Heart right ventricle (tissue), 16 donors: ENCODE measurements around the gene ATG4B. TPM values are rescaled to one million over a fixed set of nuclear protein-coding genes. Genes with fewer than 3 reads are reported as not detected.

ENCODE experiments used
- ATAC-seq, 8 donors: fragments of 200-7000 bp; cut with Tn5 transposase; one replicate each; pipeline ENCODE4 v1.9.1; 2020; ENCODE audit warnings: mild to moderate bottlenecking in 8 of 8, moderate library complexity in 8 of 8, moderate number of reproducible peaks in 1 of 8
- DNase-seq, 2 donors: peaks; one replicate each; pipeline ENCODE4 v3.0.0-alpha.2; 2020
- H3K27ac ChIP-seq, 10 donors: fragments of 200-600 bp; sonication (generic) in 2 of 10; one replicate each; pipeline versions ENCODE4 v1.5.0 to v1.8.0; 2020 to 2022; ENCODE audit warnings: mild to moderate bottlenecking in 3 of 10
- H3K27me3 ChIP-seq, 7 donors: fragments of 200-600 bp; one replicate each; pipeline ENCODE4 v1.8.0; 2021 to 2022; ENCODE audit warnings: mild to moderate bottlenecking in 2 of 7
- H3K36me3 ChIP-seq, 9 donors: fragments of 200-600 bp; sonication (generic) in 1 of 9; one replicate each; pipeline versions ENCODE4 v1.5.0 to v1.8.0; 2020 to 2022; ENCODE audit warnings: mild to moderate bottlenecking in 2 of 9
- H3K4me1 ChIP-seq, 9 donors: fragments of 200-600 bp; sonication (generic) in 1 of 9; one replicate each; pipeline versions ENCODE4 v1.5.0 to v1.8.0; 2020 to 2022; ENCODE audit warnings: mild to moderate bottlenecking in 4 of 9
- H3K4me3 ChIP-seq, 10 donors: fragments of 200-600 bp; sonication (generic) in 2 of 10; one replicate each; pipeline versions ENCODE4 v1.5.0 to v1.8.0; 2020 to 2022; ENCODE audit warnings: mild to moderate bottlenecking in 7 of 10, moderate library complexity in 2 of 10
- H3K9me3 ChIP-seq, 11 donors: fragments of 200-600 bp in 10 of 11; sonication (generic) in 2 of 11; one replicate each; pipeline versions ENCODE4 v1.5.0 to v1.8.0; 2013 to 2022; ENCODE audit warnings: mild to moderate bottlenecking in 2 of 11, control low read depth in 1 of 11, moderate library complexity in 1 of 11
- CTCF ChIP-seq, 9 donors: fragments of 200-600 bp; sonication (generic) in 2 of 9; IDR thresholded peaks; one replicate each; pipeline versions ENCODE4 v1.5.0 to v1.8.0; 2021 to 2022; ENCODE audit warnings: antibody characterized with exemption in 9 of 9, mild to moderate bottlenecking in 5 of 9, moderate library complexity in 1 of 9
- WGBS, 2 donors: extraction: QIAGEN DNeasy Blood & Tissue Kit; methylation state at CpG; one replicate each; pipeline ENCODE4 v1.1.7; 2013; ENCODE audit warnings: inconsistent platforms in 1 of 2; 5-methylcytosine and 5-hydroxymethylcytosine counted together
- intact Hi-C, 10 donors: fragments of 100-400 bp; cut with DNase I; formaldehyde crosslinking; loops; one replicate each; pipeline versions ENCODE4 v1.11.1 to v1.14.2; 2022
- polyA plus RNA-seq, 2 donors: library from polyadenylated mRNA; stranded (reverse); fragments of 200-250 nt; gene quantifications; one replicate each; pipeline ENCODE4 v1.2.3, GENCODE V29; 2013
- total RNA-seq, 10 donors: library from RNA; stranded (reverse); fragmentation: NEBNext Ultra II Directional in 3 of 10; extraction: Animal tissue kit (Norgen Biotek cat#: 25700) in 3 of 10; gene quantifications; one replicate each; pipeline versions ENCODE4 v1.2.1 to v1.2.4, GENCODE V29; 2021 to 2023
- donor health status: Arrhythmogenic right ventricular cardiomyopathy.
- donor health status: ischemic (EF 13 %, LVEDD 7.1; RV severe dilation, severe dysfunction).
- donor health status: healthy with polysubstance abuse.
- donor health status: DM: no; HTN: yes; CAD: no.
- donor health status: DM: no; HTN: no; CAD: no.
- donor health status: ischemic (EF 25% LVEDD 6.9; RV normal size, moderate dysfunction).
- donor health status: ischemic (EF 25% LVEDD 5.7; RV mildly dilated, moderate dysfunction).
- donor health status: healthy.
- donor health status: DM: yes; HTN: yes; CAD: no.
- donor health status: Ischemic cardiomyopathy.
- donor health status: ischemic (EF 35%, LVEDD 5.7; RV mildly dilated, moderate dysfunction).
- donor health status: nonischemic (EF 11% LVEDD 7.7; RV severe dilation, severe dysfunction).
- donor health status: DM: yes; HTN: yes; CAD: no.
- donor health status: PGD.
- donor health status: ischemic (EF 29% LVEDD 5.4; RV normal size, mild dysfunction).
- donor health status: nonischemic (EF 23%, LVEDD 6.1; RV moderate dilation, normal function).

ATG4B gene
- total and polyA plus RNA-seq, 12 donors, result 34.7 to 55.7 (median 42.8) TPM

- H3K27me3 ChIP-seq, result no peaks in the 10 kb centered on the region
- H3K9me3 ChIP-seq, result peaks cover 0 to 10% (median 0%) of the 10 kb centered on the region in 11 donors
- no peak overlapping the region for H3K27ac ChIP-seq
- ATAC-seq (no peak), DNase-seq (no peak)
- 96 to 99% methylated on average over 21 of the region's 21 CpGs for WGBS, 2 donors
- H3K4me1 ChIP-seq, result peaks cover 0 to 5% (median 0%) of the 10 kb centered on the region in 9 donors
- TF ChIP-seq CTCF (IDR thresholded peaks at IDR 0.05), result no peak
- peaks cover 0 to 84% (median 24%) of the 10 kb centered on the region in 9 donors for H3K36me3 ChIP-seq
- H3K4me3 ChIP-seq, result no peak overlapping the region
- intact Hi-C loops, result loop anchor here in 1 of 10 donors (10.0 kb wide), 1 partner anchor 152 kb away; no protein-coding TSS in a partner anchor
Observed at GRCh38 chr2:241722896-241723454, 85.5 kb downstream of the ATG4B start.

Other genes starting within 250 kb of the ATG4B start
- 100 to 1,000 TPM in 1 of 10 donors, 10 to 100 TPM in 9; 66.1 to 104 (median 81.9) TPM for gene STK25, start 129.1 kb upstream of the ATG4B start, total RNA-seq
- 100 to 1,000 TPM; 129 to 147 TPM for gene STK25, start 129.1 kb upstream of the ATG4B start, polyA plus RNA-seq
- gene BOK, start 78.9 kb upstream of the ATG4B start, total RNA-seq, result 10 to 100 TPM in 1 of 10 donors, 1 to 10 TPM in 9; 2.3 to 15.6 (median 3.3) TPM
- gene BOK, start 78.9 kb upstream of the ATG4B start, polyA plus RNA-seq, result 10 to 100 TPM in 1 of 2 donors, 1 to 10 TPM in 1; 1.6 to 10.3 TPM
- gene THAP4, start 535 bp upstream of the ATG4B start, total RNA-seq, result 100 to 1,000 TPM in 1 of 10 donors, 10 to 100 TPM in 9; 68.7 to 101 (median 75.4) TPM
- gene THAP4, start 535 bp upstream of the ATG4B start, polyA plus RNA-seq, result 10 to 100 TPM; 80.7 to 92.5 TPM
- gene DTYMK, start 49.1 kb downstream of the ATG4B start, total RNA-seq, result 10 to 100 TPM in 3 of 10 donors, 1 to 10 TPM in 7; 6.4 to 12.4 (median 9.3) TPM
- gene DTYMK, start 49.1 kb downstream of the ATG4B start, polyA plus RNA-seq, result 10 to 100 TPM in 1 of 2 donors, 1 to 10 TPM in 1; 9.2 to 18.5 TPM
- 10 to 100 TPM; 10.4 to 24.6 (median 17.4) TPM for gene ING5, start 64.3 kb downstream of the ATG4B start, total RNA-seq
- gene ING5, start 64.3 kb downstream of the ATG4B start, polyA plus RNA-seq, result 10 to 100 TPM; 19.0 to 49.9 TPM
- gene D2HGDH, start 96.9 kb downstream of the ATG4B start, total RNA-seq, result 10 to 100 TPM; 15.1 to 22.8 (median 19.1) TPM
- gene D2HGDH, start 96.9 kb downstream of the ATG4B start, polyA plus RNA-seq, result 10 to 100 TPM in 1 of 2 donors, 1 to 10 TPM in 1; 7.6 to 24.7 TPM
- under 1 TPM in 3 of 10 donors, not detected in 7; 0.19 to 0.28 (median 0.23) TPM for gene GAL3ST2, start 139.1 kb downstream of the ATG4B start, total RNA-seq
- gene GAL3ST2, start 139.1 kb downstream of the ATG4B start, polyA plus RNA-seq, result not detected
- 1 to 10 TPM in 1 of 10 donors, under 1 TPM in 7, not detected in 2; 0.07 to 1.2 (median 0.46) TPM for gene NEU4, start 171.5 kb downstream of the ATG4B start, total RNA-seq
- 1 to 10 TPM in 1 of 2 donors, under 1 TPM in 1; 0.22 to 1.0 TPM for gene NEU4, start 171.5 kb downstream of the ATG4B start, polyA plus RNA-seq
- 10 to 100 TPM in 1 of 10 donors, 1 to 10 TPM in 9; 1.3 to 14.2 (median 2.8) TPM for gene PDCD1, start 221.2 kb downstream of the ATG4B start, total RNA-seq
- 1 to 10 TPM; 6.4 to 7.1 TPM for gene PDCD1, start 221.2 kb downstream of the ATG4B start, polyA plus RNA-seq
- gene RTP5, start 232.0 kb downstream of the ATG4B start, total RNA-seq, result not detected
- gene RTP5, start 232.0 kb downstream of the ATG4B start, polyA plus RNA-seq, result under 1 TPM in 1 of 2 donors, not detected in 1; 0.15 TPM